Osteocyte (in vitro differentiated cells): ENCODE measurements around the gene MB21D2. TPM values are rescaled to one million over a fixed set of nuclear protein-coding genes. Genes with fewer than 3 reads are reported as not detected.

Source experiments
- DNase-seq: peaks from one replicate; pipeline ENCODE4 v3.0.0; 2021; ENCODE audit warnings: mixed read lengths; ENCODE audit not compliant: unreplicated experiment; ENCODE audit errors: extremely low spot score
- H3K27ac Mint-ChIP-seq: one replicate; pipeline ENCODE4 v1.8.0; 2021; ENCODE audit warnings: mild to moderate bottlenecking, mixed read lengths; ENCODE audit not compliant: unreplicated experiment
- H3K27me3 Mint-ChIP-seq: one replicate; pipeline ENCODE4 v1.8.0; 2021; ENCODE audit warnings: mixed read lengths; ENCODE audit not compliant: unreplicated experiment
- H3K36me3 Mint-ChIP-seq: one replicate; pipeline ENCODE4 v1.8.0; 2021; ENCODE audit warnings: mixed read lengths; ENCODE audit not compliant: unreplicated experiment
- H3K4me1 Mint-ChIP-seq: one replicate; pipeline ENCODE4 v1.8.0; 2021; ENCODE audit warnings: mixed read lengths; ENCODE audit not compliant: unreplicated experiment
- H3K4me3 Mint-ChIP-seq: one replicate; pipeline ENCODE4 v1.8.0; 2021; ENCODE audit warnings: mild to moderate bottlenecking, moderate library complexity, mixed read lengths; ENCODE audit not compliant: unreplicated experiment
- H3K9me3 Mint-ChIP-seq: one replicate; pipeline ENCODE4 v1.8.0; 2021; ENCODE audit warnings: mixed read lengths; ENCODE audit not compliant: unreplicated experiment
- total RNA-seq: library from RNA; stranded (reverse); gene quantifications from 2 replicates; pipeline ENCODE4 v1.2.1, GENCODE V29; 2021
- TF ChIP-seq, protein P1 (sequence below): fragments of 200-600 bp; sonication (generic); IDR thresholded peaks from 2 replicates; pipeline ENCODE4 v1.5.0; 2021; ENCODE audit warnings: antibody characterized with exemption, mild to moderate bottlenecking, moderate library complexity

Gene MB21D2
- total RNA-seq, 1 donor from 2014 or later: 5.5 TPM

DNA sequence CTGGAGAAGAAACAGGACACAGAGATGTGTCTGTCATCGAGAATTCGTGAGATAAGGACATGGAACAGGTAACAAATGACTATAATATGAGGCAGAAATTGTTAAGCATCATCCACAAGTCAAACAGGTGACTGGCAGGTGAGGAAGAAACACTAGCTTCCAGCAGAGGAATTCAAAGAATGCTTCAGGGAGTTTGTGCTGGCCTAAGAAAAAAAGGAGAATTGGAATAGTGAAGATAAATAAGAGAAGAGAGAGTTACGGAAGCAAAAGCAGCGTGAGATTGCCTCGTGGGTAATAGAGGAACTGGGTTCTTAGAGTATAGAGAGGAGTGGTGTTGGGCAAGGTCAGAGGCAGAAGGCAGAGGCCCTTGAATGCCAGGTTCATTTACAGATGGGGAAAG, 167.5 kb downstream of the MB21D2 start:
- no peaks in the 10 kb centered on the region for H3K36me3 Mint-ChIP-seq
- no peak for DNase-seq
- no peaks in the 10 kb centered on the region for H3K9me3 Mint-ChIP-seq
- H3K27me3 Mint-ChIP-seq: no peaks in the 10 kb centered on the region
- TF ChIP-seq, protein P1, sequence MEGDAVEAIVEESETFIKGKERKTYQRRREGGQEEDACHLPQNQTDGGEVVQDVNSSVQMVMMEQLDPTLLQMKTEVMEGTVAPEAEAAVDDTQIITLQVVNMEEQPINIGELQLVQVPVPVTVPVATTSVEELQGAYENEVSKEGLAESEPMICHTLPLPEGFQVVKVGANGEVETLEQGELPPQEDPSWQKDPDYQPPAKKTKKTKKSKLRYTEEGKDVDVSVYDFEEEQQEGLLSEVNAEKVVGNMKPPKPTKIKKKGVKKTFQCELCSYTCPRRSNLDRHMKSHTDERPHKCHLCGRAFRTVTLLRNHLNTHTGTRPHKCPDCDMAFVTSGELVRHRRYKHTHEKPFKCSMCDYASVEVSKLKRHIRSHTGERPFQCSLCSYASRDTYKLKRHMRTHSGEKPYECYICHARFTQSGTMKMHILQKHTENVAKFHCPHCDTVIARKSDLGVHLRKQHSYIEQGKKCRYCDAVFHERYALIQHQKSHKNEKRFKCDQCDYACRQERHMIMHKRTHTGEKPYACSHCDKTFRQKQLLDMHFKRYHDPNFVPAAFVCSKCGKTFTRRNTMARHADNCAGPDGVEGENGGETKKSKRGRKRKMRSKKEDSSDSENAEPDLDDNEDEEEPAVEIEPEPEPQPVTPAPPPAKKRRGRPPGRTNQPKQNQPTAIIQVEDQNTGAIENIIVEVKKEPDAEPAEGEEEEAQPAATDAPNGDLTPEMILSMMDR: no peak
- H3K4me1 Mint-ChIP-seq: no peaks in the 10 kb centered on the region
- H3K4me3 Mint-ChIP-seq: no peak overlapping the region
- no peak overlapping the region for H3K27ac Mint-ChIP-seq

DNA sequence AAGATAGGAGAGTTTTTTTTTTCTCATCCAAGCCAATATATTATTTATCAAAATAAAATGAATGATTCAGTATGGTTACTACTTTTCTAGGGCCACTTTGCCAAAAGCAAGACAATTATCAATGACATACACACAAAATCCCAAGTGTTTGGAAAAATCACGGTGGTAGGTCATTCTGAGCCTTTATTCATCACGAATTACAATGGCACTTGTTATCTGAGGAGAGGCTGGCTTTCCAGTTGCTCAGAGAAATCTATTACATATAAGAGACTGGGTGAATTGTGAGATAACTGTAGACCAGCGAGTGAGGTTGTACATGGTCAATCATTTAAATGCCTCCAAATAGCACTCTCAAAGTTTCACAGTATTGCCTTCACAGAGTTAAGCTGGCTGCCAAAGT, 169.9 kb downstream of the MB21D2 start:
- H3K4me1 Mint-ChIP-seq: no peaks in the 10 kb centered on the region
- TF ChIP-seq, protein P1: no peak
- no peaks in the 10 kb centered on the region for H3K27me3 Mint-ChIP-seq
- H3K4me3 Mint-ChIP-seq: no peak overlapping the region
- H3K27ac Mint-ChIP-seq: no peak overlapping the region
- H3K9me3 Mint-ChIP-seq: no peaks in the 10 kb centered on the region
- no peaks in the 10 kb centered on the region for H3K36me3 Mint-ChIP-seq
- no peak for DNase-seq

DNA sequence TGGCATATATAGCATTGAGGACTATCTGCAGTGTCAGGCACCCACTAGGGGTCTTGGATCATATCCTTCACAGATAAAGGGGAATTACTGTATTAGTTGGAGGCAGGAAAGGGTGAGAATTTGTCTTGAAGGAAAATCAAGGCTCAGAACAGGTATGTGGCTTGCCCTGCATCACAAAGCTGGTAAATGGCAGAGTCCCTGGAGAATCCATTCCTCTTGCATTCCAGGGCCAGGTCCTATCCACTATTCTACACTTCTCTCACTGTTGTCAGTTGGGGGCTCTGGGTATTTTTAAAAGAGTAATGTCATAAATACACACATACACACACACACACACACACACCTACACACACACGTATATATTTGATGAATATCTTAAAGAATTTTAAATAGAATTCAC, 170.5 kb downstream of the MB21D2 start:
- TF ChIP-seq, protein P1: no peak
- no peak for DNase-seq
- H3K36me3 Mint-ChIP-seq: no peaks in the 10 kb centered on the region
- H3K4me3 Mint-ChIP-seq: no peak overlapping the region
- no peak overlapping the region for H3K27ac Mint-ChIP-seq
- no peaks in the 10 kb centered on the region for H3K27me3 Mint-ChIP-seq
- H3K4me1 Mint-ChIP-seq: no peaks in the 10 kb centered on the region
- H3K9me3 Mint-ChIP-seq: no peaks in the 10 kb centered on the region

Other genes starting within 250 kb of the MB21D2 start
- gene FGF12, start 190.3 kb downstream of the MB21D2 start, total RNA-seq: not detected in 2 replicates